ENCODE data around the gene SELENON. TPM values are rescaled to one million over a fixed set of nuclear protein-coding genes. Genes with fewer than 3 reads are reported as not detected.

Gene SELENON
- total and polyA plus RNA-seq, 9 of the 15 experiments (the other 6 are each of a cell fraction or from before 2014, with no cell fraction given): 0.43 to 26.7 (median 7.0) TPM

- no peak for TF ChIP-seq TFE3 (CRISPR knock-in tag; IDR thresholded peaks at IDR 0.05)
- TF ChIP-seq TARDBP (IDR thresholded peaks at IDR 0.05): peak; percentile 19; the same call in 1 of the 2 replicates
- TF ChIP-seq TEAD4 (IDR thresholded peaks at IDR 0.05; ENCODE audit: low read length): peak; percentile 90
- no peak for TF ChIP-seq TEAD4 (CRISPR knock-in tag; IDR thresholded peaks at IDR 0.05; ENCODE audit: borderline replicate concordance)
- no peak for TF ChIP-seq PHB2 (IDR thresholded peaks at IDR 0.05; ENCODE audit: low read depth)
- peak; percentile 91 for TF ChIP-seq ATF3 (IDR thresholded peaks at IDR 0.05)
- TF ChIP-seq ATF3 (CRISPR knock-in tag; conservative IDR thresholded peaks at IDR 0.05): no peak
- TF ChIP-seq RB1 (IDR thresholded peaks at IDR 0.05; ENCODE audit: low read depth): peak; percentile 18; the same call in 1 of the 2 replicates
- TF ChIP-seq RBM17 (IDR thresholded peaks at IDR 0.05; ENCODE audit: borderline replicate concordance, low read depth, low read length): no peak
- TF ChIP-seq NR4A1 (CRISPR knock-in tag; IDR thresholded peaks at IDR 0.05): no peak
- no peak for TF ChIP-seq NR4A1 (tag; IDR thresholded peaks at IDR 0.05)
- no peak for TF ChIP-seq FOXK1 (CRISPR knock-in tag; IDR thresholded peaks at IDR 0.05; ENCODE audit: borderline replicate concordance)
- no peak for TF ChIP-seq ZKSCAN3 (CRISPR knock-in tag; IDR thresholded peaks at IDR 0.05)
- TF ChIP-seq NFYB (IDR thresholded peaks at IDR 0.05; ENCODE audit: extremely low read depth, insufficient read length): no peak
- TF ChIP-seq DEAF1 (CRISPR knock-in tag; IDR thresholded peaks at IDR 0.05): no peak
- no peak for TF ChIP-seq PHF21A (IDR thresholded peaks at IDR 0.05; ENCODE audit: borderline replicate concordance, low read depth)
- TF ChIP-seq ZNF695 (CRISPR knock-in tag; IDR thresholded peaks at IDR 0.05): no peak
- no peak for TF ChIP-seq ZNF253 (CRISPR knock-in tag; conservative IDR thresholded peaks at IDR 0.05)
- no peak for TF ChIP-seq PTBP1 (IDR thresholded peaks at IDR 0.05; ENCODE audit: low read depth, low read length)
- TF ChIP-seq ZBTB12 (CRISPR knock-in tag; IDR thresholded peaks at IDR 0.05): no peak
- TF ChIP-seq ZNF639 (CRISPR knock-in tag; conservative IDR thresholded peaks at IDR 0.05 in 1 of 2, IDR thresholded peaks at IDR 0.05 in 1 of 2): no peak
- no peak for TF ChIP-seq U2AF2 (optimal IDR thresholded peaks at IDR 0.05; ENCODE audit: low read depth, low read length)
- 0 out of 2 replicates have a peak, but pooled peaks have one; percentile 27 for TF ChIP-seq NFE2 (IDR thresholded peaks at IDR 0.05; ENCODE audit: low read depth)
- TF ChIP-seq ZFPM2 (CRISPR knock-in tag; IDR thresholded peaks at IDR 0.05): no peak
Observed at GRCh38 chr1:25782608-25783201, 17.3 kb upstream of the SELENON start (continued).

Measured in K562 (cell line).